DOHH2 (cell line): ENCODE data around the gene HDDC3.
A peak's percentile ranks its signal among the peaks of the same experiment; 100 is the strongest.

Source experiments
- H3F3A ChIP-seq: fragments of 200-600 bp; sonication (generic), shearing (Covaris generic); 2 replicates; pipeline ENCODE4 v1.6.0; 2016; ENCODE audit warnings: antibody characterized with exemption, mild to moderate bottlenecking; ENCODE audit not compliant: control insufficient read depth, insufficient read depth
- H3K27ac ChIP-seq: fragments of 200-600 bp; sonication (generic); 2 replicates; pipeline ENCODE4 v1.5.1; 2014; ENCODE audit warnings: low read depth, mild to moderate bottlenecking, low read length, moderate library complexity
- H3K27me3 ChIP-seq: fragments of 200-600 bp; sonication (generic); 2 replicates; pipeline ENCODE4 v1.6.1; 2014; ENCODE audit warnings: mild to moderate bottlenecking, low read length, mixed read lengths; ENCODE audit not compliant: control insufficient read depth
- H3K36me3 ChIP-seq: fragments of 200-600 bp; sonication (generic); 2 replicates; pipeline ENCODE4 v1.6.1; 2014; ENCODE audit warnings: mild to moderate bottlenecking, low read length, moderate library complexity, mixed read lengths; ENCODE audit not compliant: control insufficient read depth
- H3K4me1 ChIP-seq: fragments of 200-600 bp; sonication (generic); 2 replicates; pipeline ENCODE4 v1.6.1; 2014; ENCODE audit warnings: mild to moderate bottlenecking, low read length, mixed read lengths; ENCODE audit not compliant: control insufficient read depth
- H3K4me2 ChIP-seq: fragments of 200-600 bp; sonication (generic); 2 replicates; pipeline ENCODE4 v1.6.0; 2014; ENCODE audit warnings: mild to moderate bottlenecking, low read length, moderate library complexity
- H3K4me3 ChIP-seq: fragments of 200-600 bp; sonication (generic); 2 replicates; pipeline ENCODE4 v1.5.1; 2014; ENCODE audit warnings: mild to moderate bottlenecking, low read length, mixed read lengths
- H3K79me2 ChIP-seq: fragments of 200-600 bp; sonication (generic); 2 replicates; pipeline ENCODE4 v1.6.1; 2014; ENCODE audit warnings: mild to moderate bottlenecking, low read length, mixed read lengths; ENCODE audit not compliant: control insufficient read depth
- H3K9me2 ChIP-seq: fragments of 200-600 bp; sonication (generic); replicated peaks from 2 replicates; pipeline ENCODE4 v1.6.1; 2014; ENCODE audit warnings: mild to moderate bottlenecking, low read length, mixed read lengths; ENCODE audit not compliant: control insufficient read depth
- H3K9me3 ChIP-seq: fragments of 200-600 bp; sonication (generic); 2 replicates; pipeline ENCODE4 v1.6.1; 2014; ENCODE audit warnings: antibody characterized with exemption, low read length, mixed read lengths; ENCODE audit not compliant: control insufficient read depth, insufficient read depth
- H4K20me1 ChIP-seq: fragments of 200-600 bp; sonication (generic); 2 replicates; pipeline ENCODE4 v1.6.0; 2014; ENCODE audit warnings: low read depth, mild to moderate bottlenecking, antibody characterized with exemption, low read length, moderate library complexity; ENCODE audit not compliant: control insufficient read depth, insufficient read depth
- CTCF ChIP-seq: fragments of 200-600 bp; sonication (generic); IDR thresholded peaks from one replicate; pipeline ENCODE4 v1.5.1; 2014; ENCODE audit warnings: antibody characterized with exemption, mild to moderate bottlenecking, low read depth, low read length; ENCODE audit not compliant: poor library complexity, severe bottlenecking
- EZH2phosphoT487 ChIP-seq: fragments of 200-600 bp; sonication (generic); IDR thresholded peaks from 2 replicates; pipeline ENCODE4 v1.6.1; 2017; ENCODE audit warnings: borderline replicate concordance, mild to moderate bottlenecking, antibody characterized with exemption, low read length, moderate library complexity, mixed read lengths

Gene HDDC3

GRCh38 chr15:90885432-90886290, 46.7 kb downstream of the HDDC3 start:
- Histone ChIP-seq H3K9me2 (no peaks in the 10 kb centered on the region), H3K36me3 (peaks cover 20% of the 10 kb centered on the region), H3F3A (peaks cover 4% of the 10 kb centered on the region), H3K4me2 (peak overlapping the region; percentile 92), H4K20me1 (no peaks in the 10 kb centered on the region), H3K9me3 (no peaks in the 10 kb centered on the region), H3K79me2 (peaks cover 6% of the 10 kb centered on the region; the same call in 1 of the 2 replicates), H3K4me1 (peaks cover 42% of the 10 kb centered on the region), H3K27ac (peak overlapping the region; percentile 72), H3K27me3 (no peaks in the 10 kb centered on the region), H3K4me3 (peak overlapping the region; percentile 72)
- TF ChIP-seq CTCF: peak; percentile 98
- TF ChIP-seq EZH2phosphoT487: no peak

DNA sequence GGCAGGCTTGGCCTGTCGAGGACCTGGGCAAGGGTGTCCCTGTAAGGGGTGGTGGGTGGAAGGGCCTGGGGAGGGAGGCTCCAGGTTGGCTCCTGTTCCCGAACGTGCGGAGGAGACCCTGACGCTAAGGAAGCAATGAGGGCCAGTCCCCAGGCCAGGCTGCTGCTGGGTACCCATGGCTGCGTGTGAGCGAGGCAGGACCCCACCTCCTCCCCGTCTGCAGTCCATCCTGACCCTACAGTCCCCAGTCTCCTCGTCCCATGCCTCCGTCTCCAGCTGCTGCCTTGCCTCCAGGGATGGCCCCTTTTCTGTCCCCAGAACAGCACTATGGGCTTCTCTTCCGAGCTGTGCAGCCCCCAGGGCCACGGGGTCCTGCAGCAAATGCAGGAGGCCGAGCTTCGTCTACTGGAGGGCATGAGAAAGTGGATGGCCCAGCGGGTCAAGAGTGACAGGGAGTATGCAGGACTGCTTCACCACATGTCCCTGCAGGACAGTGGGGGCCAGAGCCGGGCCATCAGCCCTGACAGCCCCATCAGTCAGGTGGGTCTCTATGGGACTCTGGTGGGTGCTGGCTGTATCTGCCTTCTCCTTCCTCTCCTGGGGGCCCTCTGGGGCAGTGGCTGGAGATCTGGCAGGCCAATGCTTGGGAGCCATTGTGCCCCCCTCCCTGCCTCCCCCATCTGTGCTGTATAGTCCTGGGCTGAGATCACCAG, 47.5 kb downstream of the HDDC3 start:
- Histone ChIP-seq H3K4me1 (peaks cover 42% of the 10 kb centered on the region), H3K4me3 (peak overlapping the region; percentile 72), H4K20me1 (no peaks in the 10 kb centered on the region), H3K79me2 (peaks cover 6% of the 10 kb centered on the region; the same call in 1 of the 2 replicates), H3K9me2 (no peaks in the 10 kb centered on the region), H3K9me3 (no peaks in the 10 kb centered on the region), H3F3A (peaks cover 4% of the 10 kb centered on the region), H3K27ac (peak overlapping the region; percentile 72), H3K36me3 (peaks cover 24% of the 10 kb centered on the region; the same call in 1 of the 2 replicates), H3K27me3 (no peaks in the 10 kb centered on the region), H3K4me2 (peak overlapping the region; percentile 92)
- TF ChIP-seq CTCF (no peak), EZH2phosphoT487 (no peak)

- H3K9me2 ChIP-seq: no peaks in the 10 kb centered on the region
- peak within 1 kb of the TSS; percentile 92 for H3K4me2 ChIP-seq
- peaks cover 38% of the 10 kb centered on the region for H3K4me1 ChIP-seq
- no peaks in the 10 kb centered on the region for H3K27me3 ChIP-seq
- H3K4me3 ChIP-seq: peak within 1 kb of the TSS; percentile 72
- TF ChIP-seq EZH2phosphoT487: no peak
- TF ChIP-seq CTCF: no peak
- peaks cover 4% of the 10 kb centered on the region for H3F3A ChIP-seq
- H3K36me3 ChIP-seq: peaks cover 23% of the 10 kb centered on the region; the same call in 1 of the 2 replicates
- H3K27ac ChIP-seq: peak within 1 kb of the TSS; percentile 72
- no peaks in the 10 kb centered on the region for H3K9me3 ChIP-seq
- no peaks in the 10 kb centered on the region for H4K20me1 ChIP-seq
- H3K79me2 ChIP-seq: peaks cover 6% of the 10 kb centered on the region; the same call in 1 of the 2 replicates
These were observed 48.2 kb downstream of the HDDC3 start, which contains the start of gene FES for GRCh38 chr15:90883976-90884718. Gene FES, plus strand, starts transcription at chr15:90884504. Its CDS starts 542 bp downstream, at chr15:90885046.
